Measurements from ENCODE around the gene SMG6. TPM values are rescaled to one million over a fixed set of nuclear protein-coding genes. Genes with fewer than 3 reads are reported as not detected.

SMG6 gene
- total and polyA plus RNA-seq, 2 of the 13 experiments (the other 11 are each of a cell fraction or from before 2014, with no cell fraction given), result 4.6 to 14.6 TPM

DNA sequence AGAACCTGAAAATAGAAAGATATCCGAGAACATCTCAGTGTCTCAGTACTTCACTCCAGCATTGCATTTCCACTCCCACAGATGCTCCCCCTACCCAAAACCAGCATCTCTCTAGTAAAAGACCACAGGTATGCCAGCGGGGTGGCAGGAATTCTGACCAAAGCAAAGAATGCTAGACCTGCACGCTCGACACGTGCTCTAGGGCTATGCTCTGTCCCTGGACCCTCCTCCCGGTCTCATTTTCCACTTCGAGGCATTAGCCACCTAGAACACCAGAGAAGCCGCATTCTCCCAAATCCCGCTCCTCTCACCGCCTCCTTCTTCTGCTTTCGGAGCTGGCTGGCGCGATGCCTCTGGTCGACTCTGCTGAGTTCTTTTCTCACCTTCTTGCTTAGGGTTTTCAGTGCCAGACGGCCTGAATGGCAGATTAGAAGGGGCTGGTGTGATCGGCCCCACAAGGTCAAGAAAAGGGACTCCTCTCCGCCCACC lies 32.2 kb upstream of the SMG6 start (continued):
- TF ChIP-seq ZNF615 (CRISPR knock-in tag; IDR thresholded peaks at IDR 0.05; ENCODE audit: borderline replicate concordance) (peak; percentile 2; the same call in 1 of the 2 replicates), ZSCAN21 (CRISPR knock-in tag; IDR thresholded peaks at IDR 0.05; ENCODE audit: borderline replicate concordance) (no peak), ZNF34 (CRISPR knock-in tag; IDR thresholded peaks at IDR 0.05; ENCODE audit: borderline replicate concordance) (peak; percentile 2; the same call in 1 of the 2 replicates), ZNF543 (CRISPR knock-in tag; IDR thresholded peaks at IDR 0.05) (0 out of 2 replicates have a peak, but pooled peaks have one; percentile 1), ZNF724P (CRISPR knock-in tag; IDR thresholded peaks at IDR 0.05; ENCODE audit: borderline replicate concordance) (peak; percentile 17; the same call in 1 of the 2 replicates), ZNF816 (CRISPR knock-in tag; IDR thresholded peaks at IDR 0.05; ENCODE audit: borderline replicate concordance) (no peak), E2F2 (CRISPR knock-in tag; IDR thresholded peaks at IDR 0.05; ENCODE audit: borderline replicate concordance) (no peak), SRSF4 (IDR thresholded peaks at IDR 0.05; ENCODE audit: low read depth, low read length, poor library complexity, severe bottlenecking) (no peak)
- TF ChIP-seq, protein P1, sequence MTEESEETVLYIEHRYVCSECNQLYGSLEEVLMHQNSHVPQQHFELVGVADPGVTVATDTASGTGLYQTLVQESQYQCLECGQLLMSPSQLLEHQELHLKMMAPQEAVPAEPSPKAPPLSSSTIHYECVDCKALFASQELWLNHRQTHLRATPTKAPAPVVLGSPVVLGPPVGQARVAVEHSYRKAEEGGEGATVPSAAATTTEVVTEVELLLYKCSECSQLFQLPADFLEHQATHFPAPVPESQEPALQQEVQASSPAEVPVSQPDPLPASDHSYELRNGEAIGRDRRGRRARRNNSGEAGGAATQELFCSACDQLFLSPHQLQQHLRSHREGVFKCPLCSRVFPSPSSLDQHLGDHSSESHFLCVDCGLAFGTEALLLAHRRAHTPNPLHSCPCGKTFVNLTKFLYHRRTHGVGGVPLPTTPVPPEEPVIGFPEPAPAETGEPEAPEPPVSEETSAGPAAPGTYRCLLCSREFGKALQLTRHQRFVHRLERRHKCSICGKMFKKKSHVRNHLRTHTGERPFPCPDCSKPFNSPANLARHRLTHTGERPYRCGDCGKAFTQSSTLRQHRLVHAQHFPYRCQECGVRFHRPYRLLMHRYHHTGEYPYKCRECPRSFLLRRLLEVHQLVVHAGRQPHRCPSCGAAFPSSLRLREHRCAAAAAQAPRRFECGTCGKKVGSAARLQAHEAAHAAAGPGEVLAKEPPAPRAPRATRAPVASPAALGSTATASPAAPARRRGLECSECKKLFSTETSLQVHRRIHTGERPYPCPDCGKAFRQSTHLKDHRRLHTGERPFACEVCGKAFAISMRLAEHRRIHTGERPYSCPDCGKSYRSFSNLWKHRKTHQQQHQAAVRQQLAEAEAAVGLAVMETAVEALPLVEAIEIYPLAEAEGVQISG (CRISPR knock-in tag; IDR thresholded peaks at IDR 0.05), result no peak
- TF ChIP-seq, protein P2, sequence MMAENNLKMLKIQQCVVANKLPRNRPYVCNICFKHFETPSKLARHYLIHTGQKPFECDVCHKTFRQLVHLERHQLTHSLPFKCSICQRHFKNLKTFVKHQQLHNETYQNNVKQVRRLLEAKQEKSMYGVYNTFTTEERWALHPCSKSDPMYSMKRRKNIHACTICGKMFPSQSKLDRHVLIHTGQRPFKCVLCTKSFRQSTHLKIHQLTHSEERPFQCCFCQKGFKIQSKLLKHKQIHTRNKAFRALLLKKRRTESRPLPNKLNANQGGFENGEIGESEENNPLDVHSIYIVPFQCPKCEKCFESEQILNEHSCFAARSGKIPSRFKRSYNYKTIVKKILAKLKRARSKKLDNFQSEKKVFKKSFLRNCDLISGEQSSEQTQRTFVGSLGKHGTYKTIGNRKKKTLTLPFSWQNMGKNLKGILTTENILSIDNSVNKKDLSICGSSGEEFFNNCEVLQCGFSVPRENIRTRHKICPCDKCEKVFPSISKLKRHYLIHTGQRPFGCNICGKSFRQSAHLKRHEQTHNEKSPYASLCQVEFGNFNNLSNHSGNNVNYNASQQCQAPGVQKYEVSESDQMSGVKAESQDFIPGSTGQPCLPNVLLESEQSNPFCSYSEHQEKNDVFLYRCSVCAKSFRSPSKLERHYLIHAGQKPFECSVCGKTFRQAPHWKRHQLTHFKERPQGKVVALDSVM (CRISPR knock-in tag; IDR thresholded peaks at IDR 0.05), result 0 out of 2 replicates have a peak, but pooled peaks have one; percentile 1

Data from HepG2 (cell line).